Measurements from ENCODE around the gene IGSF1.
"Not testable (repeated sequence)": the region's sequence is repeated elsewhere in the genome, so short reads cannot be mapped to it uniquely, and the experiment has no call there.

IGSF1 gene

DNA sequence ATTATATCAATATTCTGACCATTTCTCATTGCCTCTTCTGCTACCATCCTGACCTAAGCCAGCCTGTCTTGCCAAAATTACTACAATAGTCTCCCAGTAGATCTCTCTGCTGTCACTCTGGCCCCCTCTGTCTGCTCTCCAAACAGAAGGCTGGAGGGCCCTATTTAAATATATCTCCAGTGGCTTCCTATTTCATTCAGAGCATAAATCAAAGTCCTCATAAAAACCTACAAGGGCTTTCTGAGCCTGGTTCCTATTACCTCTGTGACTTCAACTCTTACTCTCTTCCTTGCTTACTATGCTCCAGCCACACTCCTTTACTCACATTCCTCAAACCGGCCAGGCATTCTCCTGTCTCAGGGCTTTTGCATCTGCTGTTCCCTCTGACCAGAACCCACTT lies 19.0 kb downstream of the IGSF1 start:
- no peak for DNase-seq (ENCODE audit: low read depth in 2 of 2)

GRCh38 chrX:131264665-131265064 lies 24.4 kb downstream of the IGSF1 start:
- no peak for DNase-seq (ENCODE audit: low read depth in 2 of 2)

GRCh38 chrX:131264053-131264452 lies 25.1 kb downstream of the IGSF1 start:
- no peak for DNase-seq (ENCODE audit: low read depth in 2 of 2)

DNA sequence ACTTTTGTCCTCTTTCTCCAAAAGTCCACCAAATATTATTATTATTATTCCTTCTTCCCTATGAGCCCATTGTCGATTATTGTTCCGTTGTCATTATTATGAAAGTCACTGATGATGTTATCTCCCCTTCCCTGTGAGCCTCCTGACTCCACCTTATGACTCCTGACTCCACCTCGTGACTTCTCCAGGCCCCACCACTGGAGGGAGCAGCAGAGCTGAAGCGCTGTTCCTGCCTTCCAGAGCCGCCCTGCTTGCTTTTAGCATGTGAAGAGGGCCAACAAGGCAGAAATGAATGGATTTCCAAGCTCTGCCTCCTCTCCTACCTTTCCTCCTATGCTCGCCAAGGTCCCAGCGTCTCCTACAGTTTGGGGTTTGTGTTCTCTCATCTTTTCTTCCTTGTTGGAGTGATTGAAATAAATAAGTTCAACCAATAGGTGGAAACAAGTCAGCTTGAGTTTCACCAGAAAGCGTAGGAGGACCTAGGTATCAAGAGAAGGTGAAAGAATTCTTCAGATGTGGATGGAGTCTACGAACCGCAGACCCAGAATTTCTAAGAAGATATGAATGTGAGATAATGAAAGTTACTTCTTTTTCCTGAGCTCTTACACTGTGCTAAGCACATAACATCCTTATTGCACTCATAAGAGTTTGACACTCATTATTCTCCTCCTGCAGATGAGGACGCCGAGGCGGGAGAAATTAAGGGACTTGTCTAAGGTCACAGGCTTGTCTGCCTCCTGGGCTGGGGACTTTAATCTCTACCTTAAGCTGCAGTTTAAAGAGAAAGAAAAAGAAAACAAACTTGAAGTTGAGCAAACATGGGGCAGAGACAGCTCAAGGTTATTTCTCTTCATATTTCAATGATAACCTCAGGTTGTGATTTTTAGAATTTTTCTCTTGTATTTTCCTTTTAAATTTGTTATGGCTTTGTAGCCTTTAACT lies 26.1 kb downstream of the IGSF1 start:
- DNase-seq (ENCODE audit: low read depth in 2 of 2): no peak

DNA sequence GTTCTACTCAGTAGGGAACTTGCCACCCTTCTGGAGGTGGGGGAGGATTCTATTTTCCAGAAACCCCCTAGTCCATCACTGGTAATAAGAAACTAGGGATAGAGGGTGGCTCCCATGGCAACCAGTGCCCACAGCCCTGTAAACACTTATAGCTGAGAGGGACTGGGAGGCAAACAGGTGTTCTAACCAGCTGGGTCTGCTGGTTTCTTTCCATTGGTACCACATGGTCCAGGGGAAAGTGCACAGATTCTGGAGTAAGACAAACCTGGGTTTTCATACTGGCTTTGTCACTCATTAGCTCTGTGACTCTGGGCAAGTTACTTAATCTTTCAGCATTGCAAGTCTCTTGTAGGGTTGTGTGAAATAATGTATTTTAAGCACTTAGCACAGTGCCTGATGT lies 26.9 kb downstream of the IGSF1 start:
- no peak for DNase-seq (ENCODE audit: low read depth in 2 of 2)

DNA sequence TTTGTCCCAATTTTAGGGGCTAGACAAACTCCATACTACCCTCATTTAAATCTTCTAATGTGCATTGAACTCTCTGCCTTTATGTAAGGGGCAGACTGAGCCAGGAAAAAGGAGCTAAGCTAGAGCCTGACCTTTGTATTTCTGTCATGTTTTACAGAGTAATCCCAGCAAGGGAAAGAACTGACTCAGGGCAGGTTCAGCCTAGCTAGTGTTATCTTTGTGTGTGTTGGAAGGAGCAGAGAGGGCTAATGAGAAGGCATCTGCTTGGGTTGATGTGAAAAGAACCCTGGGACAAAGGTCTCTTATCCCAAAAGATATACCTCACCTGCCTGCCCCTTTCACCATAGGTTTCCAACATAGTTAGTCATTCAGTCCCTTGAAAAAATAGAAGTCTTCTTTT lies 31.7 kb downstream of the IGSF1 start:
- DNase-seq (ENCODE audit: low read depth in 2 of 2): no peak

GRCh38 chrX:131250984-131251738 lies 37.9 kb downstream of the IGSF1 start:
- DNase-seq (ENCODE audit: low read depth in 2 of 2): not testable (repeated sequence)

DNA sequence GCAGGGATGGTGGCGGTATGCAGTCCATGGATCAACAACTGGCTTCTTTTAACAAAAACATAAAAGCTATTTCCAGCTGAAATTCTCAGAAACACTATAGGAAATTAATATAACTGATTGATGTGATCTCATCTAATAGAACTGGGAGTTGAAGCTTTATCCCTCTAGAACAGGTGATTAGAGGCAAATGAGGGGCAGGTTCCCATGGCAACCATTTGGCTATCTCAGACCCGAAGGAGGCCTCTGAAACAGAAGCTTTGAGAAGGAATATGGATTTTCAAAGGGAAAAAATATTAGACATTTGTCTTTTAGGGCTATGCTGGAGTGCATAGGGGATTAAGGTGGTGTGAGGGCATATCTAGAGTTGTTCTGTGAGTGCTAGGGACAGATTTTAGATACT lies 50.0 kb downstream of the IGSF1 start:
- DNase-seq (ENCODE audit: low read depth in 2 of 2): no peak

DNA sequence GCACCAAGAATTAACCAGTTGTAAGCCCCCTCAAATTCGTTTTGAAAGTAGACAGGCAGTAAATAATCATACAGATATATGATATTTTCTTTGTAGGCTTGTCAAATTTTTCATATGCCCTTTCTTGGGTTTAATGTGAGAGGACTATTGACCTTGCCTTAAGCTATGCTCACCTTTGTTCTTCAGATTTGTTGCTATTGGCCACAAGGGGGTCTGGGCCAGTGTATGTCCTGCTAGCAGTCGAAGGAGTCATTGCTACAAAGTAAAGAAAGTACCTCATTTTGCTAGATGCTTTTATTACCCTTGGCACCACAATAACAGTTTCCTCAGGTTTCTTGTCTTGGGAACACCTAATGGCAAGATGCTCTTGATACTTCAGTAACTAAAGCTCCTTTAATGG lies 51.7 kb downstream of the IGSF1 start:
- DNase-seq (ENCODE audit: low read depth in 2 of 2): no peak

- no peak for DNase-seq (ENCODE audit: low read depth in 2 of 2)
These were observed 53.1 kb downstream of the IGSF1 start for GRCh38 chrX:131235768-131236545.

GRCh38 chrX:131227608-131228007 lies 61.5 kb downstream of the IGSF1 start:
- DNase-seq (ENCODE audit: low read depth in 2 of 2): no peak

DNA sequence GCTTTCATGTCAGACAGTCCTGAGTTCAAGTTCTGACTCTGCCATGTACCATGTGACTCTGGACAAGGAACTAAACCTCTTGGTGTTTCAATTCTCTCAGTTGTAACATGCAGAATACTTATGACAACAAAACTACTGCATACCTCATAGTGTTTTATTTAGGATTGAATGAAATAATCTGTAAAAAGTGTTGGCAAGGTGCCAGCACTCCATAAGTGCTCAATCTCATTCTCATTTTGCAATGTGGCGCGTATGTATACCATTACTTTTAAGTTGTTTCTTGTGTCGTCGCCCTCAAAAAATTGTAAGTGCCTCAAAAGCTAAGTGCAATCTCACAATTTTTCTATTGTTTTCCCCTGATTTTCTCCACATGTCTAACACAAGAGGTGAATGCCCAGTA lies 62.5 kb downstream of the IGSF1 start:
- no peak for DNase-seq (ENCODE audit: low read depth in 2 of 2)

- DNase-seq (ENCODE audit: low read depth in 2 of 2): no peak
These were observed 64.0 kb downstream of the IGSF1 start for GRCh38 chrX:131225078-131225477.
